SK-N-SH treated with all-trans-retinoic acid at 6 μM for 48 hours (cell line): ENCODE data around the gene CDK6.

Source experiments
- ATAC-seq: fragments of 200-7000 bp; cut with Tn5 transposase; 3 replicates; pipeline ENCODE4 v1.9.1; 2020; ENCODE audit warnings: mild to moderate bottlenecking, moderate library complexity
- ARNTL ChIP-seq: fragments of 450-650 bp; formaldehyde crosslinking; IDR thresholded peaks from 2 replicates; pipeline ENCODE4 v1.5.0; 2020; ENCODE audit warnings: low read depth, mild to moderate bottlenecking, moderate library complexity, borderline replicate concordance
- BACH2 ChIP-seq: fragments of 250-450 bp; sonication (Bioruptor Pico); IDR thresholded peaks from 2 replicates; pipeline ENCODE4 v1.9.0; 2021; ENCODE audit warnings: mild to moderate bottlenecking, borderline replicate concordance
- CSDC2 ChIP-seq: fragments of 250-450 bp; sonication (Bioruptor Pico); IDR thresholded peaks from 2 replicates; pipeline ENCODE4 v1.5.0; 2020; ENCODE audit warnings: mild to moderate bottlenecking, moderate library complexity
- GLIS3 ChIP-seq: fragments of 250-450 bp; sonication (Bioruptor Pico); IDR thresholded peaks from 2 replicates; pipeline ENCODE4 v1.5.0; 2020; ENCODE audit warnings: mild to moderate bottlenecking, moderate library complexity
- ISL1 ChIP-seq: fragments of 250-450 bp; sonication (Bioruptor Pico); IDR thresholded peaks from 2 replicates; pipeline ENCODE4 v2.1.2; 2022; ENCODE audit warnings: mild to moderate bottlenecking, moderate library complexity
- OSR1 ChIP-seq: fragments of 250-450 bp; sonication (Bioruptor Pico); IDR thresholded peaks from 2 replicates; pipeline ENCODE4 v1.8.0; 2022; ENCODE audit warnings: moderate library complexity, mild to moderate bottlenecking, inconsistent platforms
- POU6F1 ChIP-seq: fragments of 250-450 bp; sonication (Bioruptor Pico); IDR thresholded peaks from 2 replicates; pipeline ENCODE4 v1.8.0; 2021; ENCODE audit warnings: low read depth, mild to moderate bottlenecking, moderate library complexity, borderline replicate concordance
- PPARA ChIP-seq: fragments of 250-450 bp; sonication (Bioruptor Pico); IDR thresholded peaks from 2 replicates; pipeline ENCODE4 v1.5.0; 2020; ENCODE audit warnings: mild to moderate bottlenecking, borderline replicate concordance
- RARB ChIP-seq: fragments of 250-450 bp; sonication (Bioruptor Pico); IDR thresholded peaks from 2 replicates; pipeline ENCODE4 v1.8.0; 2021; ENCODE audit warnings: mild to moderate bottlenecking, moderate library complexity
- SNAI2 ChIP-seq: fragments of 250-450 bp; sonication (Bioruptor Pico); IDR thresholded peaks from 2 replicates; pipeline ENCODE4 v1.5.0; 2020; ENCODE audit warnings: mild to moderate bottlenecking, moderate library complexity
- TCF4 ChIP-seq: fragments of 250-450 bp; sonication (Bioruptor Pico); IDR thresholded peaks from 2 replicates; pipeline ENCODE4 v1.8.0; 2021; ENCODE audit warnings: mild to moderate bottlenecking, moderate library complexity, borderline replicate concordance
- TOX ChIP-seq: fragments of 250-450 bp; sonication (Bioruptor Pico); IDR thresholded peaks from 2 replicates; pipeline ENCODE4 v1.8.0; 2021; ENCODE audit warnings: mild to moderate bottlenecking, moderate library complexity, borderline replicate concordance
- ZC3H10 ChIP-seq: fragments of 250-450 bp; sonication (Bioruptor Pico); IDR thresholded peaks from 2 replicates; pipeline ENCODE4 v1.5.1; 2021; ENCODE audit warnings: mild to moderate bottlenecking, moderate library complexity
- ZFP3 ChIP-seq: fragments of 250-450 bp; sonication (Bioruptor Pico); IDR thresholded peaks from 2 replicates; pipeline ENCODE4 v1.5.0; 2020; ENCODE audit warnings: mild to moderate bottlenecking, moderate library complexity
- ZFP30 ChIP-seq: fragments of 450-650 bp; formaldehyde crosslinking; IDR thresholded peaks from 2 replicates; pipeline ENCODE4 v1.5.0; 2022; ENCODE audit warnings: mild to moderate bottlenecking, moderate library complexity
- ZNF565 ChIP-seq: fragments of 450-650 bp; formaldehyde crosslinking; conservative IDR thresholded peaks from 2 replicates; pipeline ENCODE4 v1.5.0; 2020; ENCODE audit warnings: low read depth, mild to moderate bottlenecking, moderate library complexity
- ZNF70 ChIP-seq: fragments of 450-650 bp; formaldehyde crosslinking; IDR thresholded peaks from 2 replicates; pipeline ENCODE4 v1.5.0; 2020; ENCODE audit warnings: mild to moderate bottlenecking, moderate library complexity
- TF ChIP-seq, protein P1 (sequence below): fragments of 250-450 bp; sonication (Bioruptor Pico); IDR thresholded peaks from 2 replicates; pipeline ENCODE4 v1.5.1; 2020; ENCODE audit warnings: low read depth, mild to moderate bottlenecking, moderate library complexity
- TF ChIP-seq, protein P2 (sequence below): fragments of 250-450 bp; sonication (Bioruptor Pico); IDR thresholded peaks from 2 replicates; pipeline ENCODE4 v1.8.0; 2020; ENCODE audit warnings: mild to moderate bottlenecking, moderate library complexity, borderline replicate concordance
- TF ChIP-seq, protein P3 (sequence below): fragments of 250-450 bp; sonication (Bioruptor Pico); IDR thresholded peaks from 2 replicates; pipeline ENCODE4 v1.5.1; 2021; ENCODE audit warnings: mild to moderate bottlenecking, moderate library complexity

CDK6 gene

GRCh38 chr7:92636018-92636560 is 200.3 kb downstream of the CDK6 start:
- TF ChIP-seq ZFP3 (CRISPR knock-in tag), result no peak
- no peak for ATAC-seq

- ATAC-seq, result no peak
- TF ChIP-seq, protein P1, sequence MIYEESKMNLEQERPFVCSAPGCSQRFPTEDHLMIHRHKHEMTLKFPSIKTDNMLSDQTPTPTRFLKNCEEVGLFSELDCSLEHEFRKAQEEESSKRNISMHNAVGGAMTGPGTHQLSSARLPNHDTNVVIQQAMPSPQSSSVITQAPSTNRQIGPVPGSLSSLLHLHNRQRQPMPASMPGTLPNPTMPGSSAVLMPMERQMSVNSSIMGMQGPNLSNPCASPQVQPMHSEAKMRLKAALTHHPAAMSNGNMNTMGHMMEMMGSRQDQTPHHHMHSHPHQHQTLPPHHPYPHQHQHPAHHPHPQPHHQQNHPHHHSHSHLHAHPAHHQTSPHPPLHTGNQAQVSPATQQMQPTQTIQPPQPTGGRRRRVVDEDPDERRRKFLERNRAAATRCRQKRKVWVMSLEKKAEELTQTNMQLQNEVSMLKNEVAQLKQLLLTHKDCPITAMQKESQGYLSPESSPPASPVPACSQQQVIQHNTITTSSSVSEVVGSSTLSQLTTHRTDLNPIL (CRISPR knock-in tag), result no peak
- TF ChIP-seq POU6F1 (no peak), BACH2 (no peak), RARB (CRISPR knock-in tag) (no peak), ZC3H10 (no peak), ZNF565 (CRISPR knock-in tag) (no peak), ZNF70 (CRISPR knock-in tag) (no peak), CSDC2 (no peak), ZFP30 (no peak), GLIS3 (CRISPR knock-in tag) (no peak), OSR1 (CRISPR knock-in tag) (no peak), TOX (CRISPR knock-in tag) (no peak)
Measured at GRCh38 chr7:92635538-92635937, 200.8 kb downstream of the CDK6 start.

DNA sequence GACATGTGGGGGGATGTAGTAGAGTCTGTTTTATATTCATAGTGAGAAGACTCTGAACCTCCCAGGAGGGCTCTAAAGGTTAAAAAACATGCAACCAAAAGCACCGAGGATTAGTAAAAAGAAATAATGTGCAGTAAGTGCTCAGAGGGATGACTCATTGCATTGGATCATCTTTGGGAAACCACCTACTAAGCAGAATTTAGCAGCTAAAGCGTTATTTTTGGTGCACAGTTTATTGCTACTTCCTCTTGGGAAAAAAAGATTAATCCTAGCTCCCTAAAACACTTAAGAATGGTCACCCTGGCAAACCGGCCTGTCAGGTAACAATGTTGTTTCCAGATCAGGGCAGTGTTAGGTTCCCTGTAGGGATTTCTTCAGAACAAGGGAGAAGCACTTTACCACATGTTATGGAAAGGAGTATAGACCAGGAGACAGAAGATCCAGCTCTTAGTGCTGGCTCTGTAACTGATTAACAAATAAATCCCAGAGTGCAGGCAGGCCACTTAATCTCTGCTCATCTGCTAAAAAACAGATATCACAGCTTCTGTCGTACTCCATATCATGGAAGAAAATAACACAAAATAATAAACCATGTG is 201.4 kb downstream of the CDK6 start:
- TF ChIP-seq BACH2 (no peak), ISL1 (peak; percentile 56), RARB (CRISPR knock-in tag) (no peak), CSDC2 (0 out of 2 replicates have a peak, but pooled peaks have one; percentile 37), TCF4 (CRISPR knock-in tag) (peak; percentile 75; the same call in 1 of the 2 replicates), SNAI2 (CRISPR knock-in tag) (peak; percentile 52; the same call in 1 of the 2 replicates), ZC3H10 (0 out of 2 replicates have a peak, but pooled peaks have one; percentile 43)
- TF ChIP-seq, protein P1 (CRISPR knock-in tag), result 0 out of 2 replicates have a peak, but pooled peaks have one; percentile 18
- TF ChIP-seq, all 23 proteins: peak for 6
- ATAC-seq, result peak; percentile 34

DNA sequence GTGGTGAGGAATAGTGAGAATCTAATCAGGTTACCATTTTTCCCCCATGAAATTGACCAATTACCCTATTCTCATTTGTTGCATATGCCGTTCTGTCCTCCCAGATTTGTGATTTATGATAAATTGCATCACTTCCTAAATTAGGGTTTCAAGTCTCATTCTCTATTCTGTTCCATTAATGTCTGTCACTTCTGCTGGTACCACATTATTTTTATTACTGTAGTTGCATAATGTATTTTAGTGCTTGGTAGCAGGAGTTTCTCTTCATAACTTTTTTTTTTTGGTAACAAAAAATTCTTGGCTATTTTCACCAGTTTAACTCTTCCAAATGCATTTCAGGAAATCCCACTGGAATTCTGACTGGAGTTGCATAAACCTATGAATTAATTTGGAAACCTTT is 202.2 kb downstream of the CDK6 start:
- ATAC-seq, result no peak
- TF ChIP-seq ZC3H10 (no peak), ISL1 (peak; percentile 59)
- TF ChIP-seq, all 23 proteins: peak for 1

DNA sequence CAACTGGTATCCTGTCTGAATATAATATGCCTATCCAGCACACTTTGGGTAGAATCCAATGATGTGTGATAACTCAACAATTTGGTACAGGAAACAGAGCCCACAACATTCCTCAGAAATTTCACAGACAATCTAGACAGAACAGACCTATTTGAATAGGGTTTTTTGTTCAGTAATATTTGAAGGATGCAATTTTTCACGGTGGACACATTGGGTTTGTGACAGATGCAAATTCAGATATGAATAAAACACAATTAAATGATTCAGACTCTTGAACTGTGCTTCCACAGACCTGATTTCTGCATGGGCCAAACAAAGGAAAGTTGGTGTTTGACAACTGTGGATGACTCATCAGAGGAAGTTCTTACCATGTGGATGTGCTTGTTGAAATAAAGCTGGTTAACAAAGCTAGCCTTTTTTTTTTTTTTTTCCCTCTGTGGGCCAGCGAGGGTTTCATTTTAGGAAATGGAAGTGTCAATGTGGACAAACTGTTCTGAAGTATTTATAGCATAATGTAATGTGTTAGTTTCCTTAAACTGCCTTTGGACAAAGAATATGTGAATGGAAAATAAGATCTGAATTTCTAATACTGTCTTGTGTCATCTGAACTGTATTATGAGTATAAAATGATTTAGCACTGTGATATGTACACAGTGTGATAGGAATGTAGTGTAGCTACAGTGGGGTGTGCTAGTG is 203.0 kb downstream of the CDK6 start:
- ATAC-seq, result peak; percentile 89
- no peak; the same call in 1 of the 2 replicates for TF ChIP-seq SNAI2 (CRISPR knock-in tag)
- 0 out of 2 replicates have a peak, but pooled peaks have one; percentile 72 for TF ChIP-seq ZFP3 (CRISPR knock-in tag)
- TF ChIP-seq ZC3H10, result peak; percentile 68; the same call in 1 of the 2 replicates
- TF ChIP-seq TCF4 (CRISPR knock-in tag), result no peak; the same call in 1 of the 2 replicates
- peak; percentile 96; the same call in 1 of the 2 replicates for TF ChIP-seq POU6F1
- TF ChIP-seq, protein P2, sequence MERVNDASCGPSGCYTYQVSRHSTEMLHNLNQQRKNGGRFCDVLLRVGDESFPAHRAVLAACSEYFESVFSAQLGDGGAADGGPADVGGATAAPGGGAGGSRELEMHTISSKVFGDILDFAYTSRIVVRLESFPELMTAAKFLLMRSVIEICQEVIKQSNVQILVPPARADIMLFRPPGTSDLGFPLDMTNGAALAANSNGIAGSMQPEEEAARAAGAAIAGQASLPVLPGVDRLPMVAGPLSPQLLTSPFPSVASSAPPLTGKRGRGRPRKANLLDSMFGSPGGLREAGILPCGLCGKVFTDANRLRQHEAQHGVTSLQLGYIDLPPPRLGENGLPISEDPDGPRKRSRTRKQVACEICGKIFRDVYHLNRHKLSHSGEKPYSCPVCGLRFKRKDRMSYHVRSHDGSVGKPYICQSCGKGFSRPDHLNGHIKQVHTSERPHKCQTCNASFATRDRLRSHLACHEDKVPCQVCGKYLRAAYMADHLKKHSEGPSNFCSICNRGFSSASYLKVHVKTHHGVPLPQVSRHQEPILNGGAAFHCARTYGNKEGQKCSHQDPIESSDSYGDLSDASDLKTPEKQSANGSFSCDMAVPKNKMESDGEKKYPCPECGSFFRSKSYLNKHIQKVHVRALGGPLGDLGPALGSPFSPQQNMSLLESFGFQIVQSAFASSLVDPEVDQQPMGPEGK (CRISPR knock-in tag), result peak; percentile 92
- no peak for TF ChIP-seq ZNF565 (CRISPR knock-in tag)
- no peak for TF ChIP-seq BACH2
- TF ChIP-seq, protein P1 (CRISPR knock-in tag), result peak; percentile 90
- TF ChIP-seq TOX (CRISPR knock-in tag), result peak; percentile 74
- 0 out of 2 replicates have a peak, but pooled peaks have one; percentile 61 for TF ChIP-seq CSDC2
- TF ChIP-seq RARB (CRISPR knock-in tag), result peak; percentile 86
- TF ChIP-seq GLIS3 (CRISPR knock-in tag), result no peak
- no peak for TF ChIP-seq PPARA (CRISPR knock-in tag)
- no peak for TF ChIP-seq ZFP30
- TF ChIP-seq, protein P3, sequence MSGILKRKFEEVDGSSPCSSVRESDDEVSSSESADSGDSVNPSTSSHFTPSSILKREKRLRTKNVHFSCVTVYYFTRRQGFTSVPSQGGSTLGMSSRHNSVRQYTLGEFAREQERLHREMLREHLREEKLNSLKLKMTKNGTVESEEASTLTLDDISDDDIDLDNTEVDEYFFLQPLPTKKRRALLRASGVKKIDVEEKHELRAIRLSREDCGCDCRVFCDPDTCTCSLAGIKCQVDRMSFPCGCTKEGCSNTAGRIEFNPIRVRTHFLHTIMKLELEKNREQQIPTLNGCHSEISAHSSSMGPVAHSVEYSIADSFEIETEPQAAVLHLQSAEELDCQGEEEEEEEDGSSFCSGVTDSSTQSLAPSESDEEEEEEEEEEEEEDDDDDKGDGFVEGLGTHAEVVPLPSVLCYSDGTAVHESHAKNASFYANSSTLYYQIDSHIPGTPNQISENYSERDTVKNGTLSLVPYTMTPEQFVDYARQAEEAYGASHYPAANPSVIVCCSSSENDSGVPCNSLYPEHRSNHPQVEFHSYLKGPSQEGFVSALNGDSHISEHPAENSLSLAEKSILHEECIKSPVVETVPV, result peak; percentile 78; the same call in 1 of the 2 replicates
- no peak for TF ChIP-seq ARNTL
